HG02610 (cell line): Measurements from ENCODE around the gene CSH2.
A peak's percentile ranks its signal among the peaks of the same experiment; 100 is the strongest.
"Not testable (repeated sequence)": the region's sequence is repeated elsewhere in the genome, so short reads cannot be mapped to it uniquely, and the experiment has no call there.

Experiments
- ATAC-seq: cut with Tn5 transposase; IDR thresholded peaks from one replicate; pipeline ENCODE4 v1.9.1; 2021; ENCODE audit warnings: mild to moderate bottlenecking, moderate library complexity; ENCODE audit not compliant: unreplicated experiment

CSH2 gene

GRCh38 chr17:63866625-63867024 is 6.9 kb downstream of the CSH2 start:
- ATAC-seq, result not testable (repeated sequence)

- ATAC-seq, result no peak
Observed at GRCh38 chr17:63859257-63859656, 14.2 kb downstream of the CSH2 start.

- ATAC-seq, result not testable (repeated sequence)
Observed at GRCh38 chr17:63856425-63856824, 17.1 kb downstream of the CSH2 start.

GRCh38 chr17:63855185-63855584 is 18.3 kb downstream of the CSH2 start:
- no peak for ATAC-seq

- no peak for ATAC-seq
Observed at GRCh38 chr17:63854709-63855108, 18.8 kb downstream of the CSH2 start.

- no peak for ATAC-seq
Observed at GRCh38 chr17:63853260-63853659, 20.2 kb downstream of the CSH2 start.

- ATAC-seq, result no peak
Observed at GRCh38 chr17:63850401-63850800, 23.1 kb downstream of the CSH2 start.

- ATAC-seq, result peak; percentile 86
Observed at GRCh38 chr17:63848834-63849689, 24.4 kb downstream of the CSH2 start.

GRCh38 chr17:63847525-63848249 is 25.8 kb downstream of the CSH2 start:
- no peak for ATAC-seq

- ATAC-seq, result no peak
Observed at GRCh38 chr17:63845509-63845908, 28.0 kb downstream of the CSH2 start.

- no peak for ATAC-seq
Observed at GRCh38 chr17:63843910-63844677, 29.4 kb downstream of the CSH2 start.

- not testable (repeated sequence) for ATAC-seq
Observed at GRCh38 chr17:63843387-63843888, 30.0 kb downstream of the CSH2 start.

GRCh38 chr17:63842540-63843386 is 30.7 kb downstream of the CSH2 start, which contains the start of gene SMARCD2:
SMARCD2 (minus strand) TSS chr17:63842685; CDS start chr17:63842674, 11 bp downstream.
- ATAC-seq, result peak; percentile 79

GRCh38 chr17:63842173-63842539 is 31.3 kb downstream of the CSH2 start:
- peak; percentile 23 for ATAC-seq

GRCh38 chr17:63841350-63842172 is 31.9 kb downstream of the CSH2 start:
- ATAC-seq, result no peak

GRCh38 chr17:63840591-63841349 is 32.7 kb downstream of the CSH2 start:
- ATAC-seq, result no peak

GRCh38 chr17:63838631-63839171 is 34.8 kb downstream of the CSH2 start:
- ATAC-seq, result no peak

GRCh38 chr17:63837962-63838600 is 35.4 kb downstream of the CSH2 start:
- ATAC-seq, result no peak
